Activated CD4-positive, alpha-beta T cell treated with anti-CD3 and anti-CD28 coated beads, Interleukin-2, Interleukin-4, amounts not matched to agents 100 ng/mL and 50 ng/mL, durations not matched to agents 16 hours and 8 hours (primary cell): ENCODE results near the gene ATP13A3.

Experiments
- DNase-seq: peaks from one replicate; pipeline ENCODE4 v3.0.0-alpha.2; 2020; ENCODE audit warnings: low spot score

Gene ATP13A3

DNA sequence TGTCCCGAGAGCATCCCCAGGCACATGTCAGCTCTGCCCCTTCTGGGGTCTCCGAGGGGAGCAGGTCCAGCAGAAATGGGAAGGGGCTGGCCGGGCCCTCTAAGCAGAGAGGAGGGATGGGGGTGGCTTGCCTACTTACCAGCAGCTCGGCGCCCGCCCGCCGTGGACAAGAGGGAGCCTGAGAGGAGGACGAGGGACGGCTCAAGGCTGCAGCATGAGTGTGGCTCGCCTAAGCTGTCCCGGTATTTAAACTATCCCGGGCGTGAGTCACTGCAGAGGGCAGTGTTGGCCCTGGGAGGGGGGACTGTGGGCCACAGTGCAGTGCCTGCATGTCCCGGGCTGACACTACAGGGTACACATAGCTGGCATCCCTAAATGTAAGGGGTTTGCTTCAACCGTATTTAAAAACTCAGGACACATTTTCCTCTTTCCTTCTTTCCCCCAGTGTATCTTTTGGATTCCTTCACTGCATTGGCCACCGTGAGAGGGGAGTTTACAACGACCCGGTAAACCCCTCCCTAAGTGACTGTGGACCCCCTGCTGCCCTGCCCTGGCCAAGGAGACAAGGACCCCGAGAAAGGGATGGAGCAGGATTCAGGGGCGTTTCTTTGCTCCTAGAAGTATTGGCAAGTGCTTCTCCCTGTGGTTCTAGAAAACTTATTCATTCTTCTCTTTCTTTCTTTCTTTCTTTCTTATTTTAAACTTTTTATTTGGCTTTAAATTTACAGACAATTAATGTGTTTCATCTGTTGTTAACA, 117.1 kb downstream of the ATP13A3 start, which contains the start of gene LRRC15:
LRRC15 (minus strand) TSS at position 222 of the 758 bp plus-strand sequence. CDS start 8,700 bp downstream, outside the sequence.
- no peak for DNase-seq

DNA sequence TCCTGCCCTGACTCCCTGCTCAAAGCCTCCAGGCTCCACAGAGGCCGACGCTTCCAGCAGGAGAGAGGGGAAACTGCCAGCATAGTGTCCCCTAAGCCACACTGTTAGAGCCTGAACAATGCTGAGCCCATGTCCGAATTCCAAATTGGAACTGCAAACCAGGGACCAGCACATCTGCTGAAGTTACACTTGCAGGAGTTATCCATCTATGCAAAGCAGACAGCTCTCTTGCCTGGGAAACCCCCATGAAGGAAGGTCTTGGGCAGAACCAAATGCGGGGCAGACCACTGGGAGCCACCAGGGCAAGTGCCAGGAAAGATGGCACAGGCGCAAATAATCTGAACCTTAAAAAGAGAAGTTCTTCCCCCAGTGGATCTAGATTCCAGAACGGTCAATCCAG, 117.9 kb downstream of the ATP13A3 start:
- no peak for DNase-seq

DNA sequence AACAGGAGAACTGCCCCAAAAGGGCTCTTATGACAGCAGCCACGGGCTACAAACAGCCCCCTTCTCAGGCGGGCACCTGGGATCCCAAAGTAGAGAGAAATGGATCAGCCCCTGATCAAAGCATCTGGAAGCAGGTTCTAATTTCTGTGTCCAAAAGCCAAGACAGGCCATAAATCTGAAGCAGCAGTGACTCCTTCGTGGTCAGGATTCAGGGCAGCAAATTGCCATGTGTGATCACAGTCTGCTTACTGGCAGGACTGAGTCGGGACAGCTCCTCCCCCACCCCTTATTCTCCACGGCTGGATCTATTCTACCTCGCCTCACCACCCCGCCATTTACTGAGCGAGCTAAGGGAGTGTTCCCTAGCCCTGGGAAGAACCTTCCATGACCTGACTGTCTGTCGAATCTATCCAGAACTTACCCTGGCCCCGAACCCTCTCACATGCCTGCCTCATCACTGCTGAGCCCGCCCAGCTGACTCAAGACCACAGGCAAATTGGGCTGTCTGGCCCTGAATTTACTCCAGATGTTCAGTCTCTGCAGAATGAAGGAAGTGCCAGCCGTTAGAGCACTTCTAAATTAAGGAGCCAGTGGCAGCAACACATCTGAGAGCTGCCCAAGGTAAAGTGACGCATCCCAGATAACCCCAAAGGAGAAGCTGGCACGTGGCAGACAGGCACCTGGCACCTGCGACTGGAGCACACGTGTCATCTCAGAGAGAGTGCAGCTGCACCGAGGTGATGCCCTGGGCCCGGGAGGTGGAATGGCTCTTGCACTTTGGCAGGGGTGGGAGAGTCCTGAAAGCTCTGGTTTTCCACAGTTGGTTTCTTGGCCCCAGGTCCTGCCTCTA, 118.6 kb downstream of the ATP13A3 start:
- no peak for DNase-seq

DNA sequence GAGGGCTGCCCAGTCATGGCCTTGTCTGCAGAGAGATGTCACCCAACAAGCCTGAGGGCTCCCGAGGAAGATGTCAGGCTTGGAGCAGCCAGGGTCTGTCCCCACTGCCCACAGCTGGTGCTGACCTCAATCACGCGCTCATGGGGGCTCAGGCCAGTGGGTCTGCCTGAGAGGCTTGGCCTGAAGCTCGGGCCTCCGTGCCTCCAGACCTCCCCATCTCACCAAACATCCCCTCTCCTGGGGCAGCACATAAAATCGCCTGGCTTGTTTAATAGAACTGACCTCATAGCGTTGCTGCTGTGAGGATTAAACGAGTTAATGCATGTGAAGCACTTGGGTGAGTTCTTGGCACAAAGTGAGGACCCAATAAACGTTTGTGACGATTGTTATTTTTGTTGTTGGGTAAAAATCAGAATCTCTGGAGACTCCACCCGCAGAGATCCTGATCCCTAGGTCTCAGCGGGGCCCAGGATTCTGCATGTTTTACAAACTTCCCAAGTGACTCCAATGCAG, 120.8 kb downstream of the ATP13A3 start:
- DNase-seq = no peak

DNA sequence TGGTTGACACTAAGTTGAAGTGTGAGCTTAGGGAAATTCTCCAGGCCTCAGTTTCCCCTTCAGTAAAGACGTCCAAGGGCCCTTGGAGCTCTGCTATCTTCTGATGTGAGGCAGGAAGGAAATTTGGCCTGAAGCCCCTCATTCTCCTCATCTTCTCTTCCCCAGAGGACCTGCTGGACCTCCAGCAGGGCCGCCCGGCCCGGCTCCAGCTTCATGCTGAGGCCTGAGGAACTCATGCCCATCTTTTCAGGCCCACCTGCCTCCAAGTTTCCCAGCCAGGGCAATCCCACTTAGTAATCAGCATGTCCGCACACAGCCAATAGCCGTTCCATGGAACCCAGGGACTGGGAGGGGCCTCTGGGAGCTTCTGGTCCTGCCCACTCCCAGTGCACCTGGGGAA, 121.3 kb downstream of the ATP13A3 start:
- DNase-seq = no peak

DNA sequence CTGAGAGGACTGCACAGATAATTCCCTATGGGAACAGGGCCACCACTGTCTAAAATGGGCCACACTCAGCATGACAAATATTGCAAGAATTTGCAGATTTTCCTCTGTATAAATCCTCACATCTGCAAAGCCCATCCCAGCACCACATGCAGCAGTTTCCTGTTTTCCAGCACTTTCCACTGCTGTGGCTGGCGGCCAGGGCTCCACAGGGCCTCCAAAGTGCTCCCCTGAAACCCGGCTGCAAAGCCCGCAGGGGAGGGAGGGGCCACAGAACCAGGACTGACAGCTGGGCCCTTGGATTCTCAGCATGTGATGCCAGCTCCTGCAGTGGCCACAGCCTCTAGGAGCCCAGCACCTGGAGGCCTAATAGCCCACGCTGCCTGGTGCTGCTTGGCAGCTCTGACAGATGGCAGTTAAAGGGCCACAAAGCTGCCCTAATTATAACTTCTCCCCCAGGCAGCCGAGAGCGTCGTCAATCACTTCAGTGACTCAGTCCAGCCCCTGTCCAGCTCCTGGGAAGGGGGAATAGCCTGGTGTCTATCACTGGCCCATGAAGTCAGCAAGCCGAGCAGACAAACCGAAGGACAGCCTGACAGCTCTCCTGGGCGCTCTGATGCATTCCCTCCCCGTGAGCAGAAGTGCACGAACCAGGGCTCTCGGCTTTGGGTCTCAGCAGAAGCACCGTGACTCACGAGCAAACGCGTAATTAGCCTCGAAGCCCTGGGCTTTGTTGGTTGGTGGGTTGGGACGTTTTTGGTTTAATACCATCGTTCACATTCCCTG, 122.0 kb downstream of the ATP13A3 start:
- no peak for DNase-seq

DNA sequence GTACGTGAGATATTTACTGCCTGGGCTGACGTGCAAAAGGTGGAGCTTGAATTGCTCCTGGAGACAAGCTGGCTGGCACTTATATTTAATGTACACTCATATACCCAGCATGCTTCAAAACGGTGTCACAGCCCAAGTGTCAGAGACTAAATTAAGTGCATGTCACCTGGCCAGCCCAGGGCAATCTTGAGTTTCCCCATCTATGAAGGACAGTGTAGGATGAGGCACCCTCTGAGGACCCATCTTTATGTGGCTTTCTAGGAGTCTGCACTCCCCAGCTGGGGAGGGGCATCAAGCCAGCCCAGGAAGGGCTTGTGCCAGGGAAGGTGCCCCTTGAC, 122.5 kb downstream of the ATP13A3 start:
- no peak for DNase-seq

DNA sequence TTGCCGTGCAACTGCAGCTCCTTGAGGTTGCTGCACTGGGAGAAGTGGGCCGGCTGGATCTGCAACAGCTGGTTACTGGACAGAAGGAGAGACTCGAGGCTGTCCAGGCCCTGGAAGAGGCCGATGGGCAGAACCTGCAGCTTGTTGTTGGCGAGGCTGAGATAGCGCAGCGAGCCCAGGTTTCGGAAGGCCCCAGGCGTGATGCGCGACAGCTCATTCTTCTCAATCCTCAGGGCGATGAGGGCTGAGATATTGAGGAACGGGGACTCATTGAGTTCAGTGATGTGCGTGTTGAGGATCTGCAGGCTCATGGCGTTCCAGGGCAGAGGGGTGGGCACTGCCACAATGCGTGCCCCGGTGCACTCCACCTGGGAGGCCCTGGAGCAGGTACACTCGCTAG, 126.2 kb downstream of the ATP13A3 start:
- no peak for DNase-seq

DNA sequence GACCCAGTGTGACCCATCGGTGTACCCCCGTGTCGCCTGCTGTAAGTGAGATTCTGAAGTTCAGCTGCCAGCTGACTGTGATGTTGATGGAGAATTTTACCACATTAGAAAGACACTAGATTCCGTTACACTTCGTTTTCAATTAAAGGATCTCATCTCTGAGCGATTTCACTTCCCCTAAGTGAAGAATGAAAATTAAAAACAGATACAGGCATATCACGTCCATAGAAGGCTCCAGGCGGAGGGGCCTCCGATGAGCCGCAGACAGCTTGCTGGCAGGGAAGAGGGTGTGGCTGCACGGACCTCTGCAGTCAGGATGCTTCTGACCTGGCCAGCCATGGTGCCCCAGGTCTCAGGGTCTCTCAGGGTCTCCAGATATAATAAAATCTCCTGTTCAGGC, 129.1 kb downstream of the ATP13A3 start:
- no peak for DNase-seq

DNA sequence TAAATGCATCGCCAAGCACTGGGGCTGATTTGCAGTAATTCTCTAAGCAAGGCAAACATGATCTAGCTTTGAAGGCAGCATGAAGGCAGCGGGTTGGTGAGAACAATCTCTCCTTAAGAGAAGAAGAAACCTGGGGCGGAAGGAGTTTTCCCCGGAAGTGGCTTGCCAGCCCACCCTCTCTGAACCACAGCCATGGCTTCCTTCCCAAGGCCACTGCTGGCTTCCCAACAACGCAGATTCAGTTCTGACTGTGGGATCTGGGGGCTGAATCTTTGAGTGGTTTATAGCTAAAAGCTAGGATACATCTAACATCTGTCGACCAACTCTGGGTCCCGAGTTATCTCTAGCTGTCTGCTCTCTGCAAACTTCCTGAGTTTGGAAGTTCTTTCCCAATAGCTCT, 131.4 kb downstream of the ATP13A3 start:
- DNase-seq = no peak

DNA sequence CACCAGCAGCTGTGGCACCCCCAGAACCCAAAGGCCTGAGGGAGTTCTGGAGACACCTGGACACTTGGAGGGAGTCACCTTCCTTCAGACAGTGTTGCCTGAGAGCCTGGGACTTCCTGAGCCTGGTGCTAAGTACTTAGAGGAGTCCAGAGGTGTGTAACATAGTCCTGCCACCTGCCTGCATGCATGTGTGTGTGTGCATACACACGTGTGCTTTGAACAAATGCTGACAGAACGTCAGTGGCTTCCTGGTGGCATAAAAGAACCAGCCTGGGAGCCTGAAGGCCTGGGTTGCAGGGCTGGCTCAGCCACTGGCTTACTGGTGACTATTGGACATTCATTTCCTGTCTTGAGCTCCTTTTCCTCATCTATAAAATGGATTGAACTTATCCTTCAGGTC, 132.5 kb downstream of the ATP13A3 start:
- no peak for DNase-seq
